Measurements from ENCODE around the gene COPB1.

COPB1 gene

GRCh38 chr11:14423633-14424032 is 76.0 kb downstream of the COPB1 start:
- DNase-seq (ENCODE audit: low spot score): no peak

- no peak for DNase-seq (ENCODE audit: low spot score)
Measured at GRCh38 chr11:14422814-14423182, 76.8 kb downstream of the COPB1 start.

GRCh38 chr11:14422052-14422813 is 77.4 kb downstream of the COPB1 start:
- peak; percentile 99 for DNase-seq (ENCODE audit: low spot score)

GRCh38 chr11:14420223-14420622 is 79.4 kb downstream of the COPB1 start:
- DNase-seq (ENCODE audit: low spot score): no peak

- peak; percentile 47 for DNase-seq (ENCODE audit: low spot score)
Measured at GRCh38 chr11:14418801-14419417, 80.7 kb downstream of the COPB1 start.

GRCh38 chr11:14417617-14418374 is 81.8 kb downstream of the COPB1 start:
- peak; percentile 20 for DNase-seq (ENCODE audit: low spot score)

GRCh38 chr11:14417186-14417585 is 82.4 kb downstream of the COPB1 start:
- DNase-seq (ENCODE audit: low spot score): no peak

GRCh38 chr11:14414470-14415461 is 84.8 kb downstream of the COPB1 start:
- DNase-seq (ENCODE audit: low spot score): no peak

- no peak for DNase-seq (ENCODE audit: low spot score)
Measured at GRCh38 chr11:14413307-14414069, 86.1 kb downstream of the COPB1 start.

- no peak for DNase-seq (ENCODE audit: low spot score)
Measured at GRCh38 chr11:14411818-14412217, 87.8 kb downstream of the COPB1 start.

GRCh38 chr11:14409891-14410290 is 89.7 kb downstream of the COPB1 start:
- DNase-seq (ENCODE audit: low spot score): no peak

GRCh38 chr11:14408612-14409011 is 91.0 kb downstream of the COPB1 start:
- DNase-seq (ENCODE audit: low spot score): no peak

Measured in kidney capillary endothelial cell (primary cell).